ENCODE data around the gene SSH2. TPM values are rescaled to one million over a fixed set of nuclear protein-coding genes. Genes with fewer than 3 reads are reported as not detected.

Gene SSH2
- total RNA-seq, result 4.1 and 12.6 TPM in 2 replicates

GRCh38 chr17:29929533-29930408 lies at the start of gene SSH2:
TSS of gene SSH2 (minus strand) at chr17:29930228. CDS start at chr17:29930000, 228 bp downstream.

GRCh38 chr17:29941334-29941733 lies 11.3 kb upstream of the SSH2 start, which contains the start of gene EFCAB5:
TSS of gene EFCAB5 (plus strand) at chr17:29941634. CDS start at chr17:29941797, 163 bp downstream.

GRCh38 chr17:29622337-29623282 lies 307.4 kb downstream of the SSH2 start, which contains the start of gene CORO6:
TSS of gene CORO6 (minus strand) at chr17:29622912. CDS start at chr17:29621421, 1,491 bp downstream.

GRCh38 chr17:29592850-29593551 lies 337.0 kb downstream of the SSH2 start, which contains the start of gene ANKRD13B:
TSS of gene ANKRD13B (plus strand) at chr17:29593132. CDS start at chr17:29593622, 490 bp downstream.

GRCh38 chr17:29589524-29590410 lies 340.3 kb downstream of the SSH2 start, which contains the start of gene GIT1:
TSS of gene GIT1 (minus strand) at chr17:29589648. CDS start at chr17:29589378, 270 bp downstream.

Other genes starting within 250 kb of the SSH2 start
- under 0.01 and 0.14 TPM in 2 replicates for gene EFCAB5, start 11.4 kb upstream of the SSH2 start, total RNA-seq
- 17.4 and 18.8 TPM in 2 replicates for gene NSRP1, start 186.6 kb upstream of the SSH2 start, total RNA-seq

Measured in nasal cavity respiratory epithelium epithelial cell of viscerocranial mucosa (primary cell).